ENCODE measurements around the gene RCOR1. TPM values are rescaled to one million over a fixed set of nuclear protein-coding genes. Genes with fewer than 3 reads are reported as not detected.

Gene RCOR1
- total and polyA plus RNA-seq, 4 donors = 13.7 to 19.1 (median 16.9) TPM

DNA sequence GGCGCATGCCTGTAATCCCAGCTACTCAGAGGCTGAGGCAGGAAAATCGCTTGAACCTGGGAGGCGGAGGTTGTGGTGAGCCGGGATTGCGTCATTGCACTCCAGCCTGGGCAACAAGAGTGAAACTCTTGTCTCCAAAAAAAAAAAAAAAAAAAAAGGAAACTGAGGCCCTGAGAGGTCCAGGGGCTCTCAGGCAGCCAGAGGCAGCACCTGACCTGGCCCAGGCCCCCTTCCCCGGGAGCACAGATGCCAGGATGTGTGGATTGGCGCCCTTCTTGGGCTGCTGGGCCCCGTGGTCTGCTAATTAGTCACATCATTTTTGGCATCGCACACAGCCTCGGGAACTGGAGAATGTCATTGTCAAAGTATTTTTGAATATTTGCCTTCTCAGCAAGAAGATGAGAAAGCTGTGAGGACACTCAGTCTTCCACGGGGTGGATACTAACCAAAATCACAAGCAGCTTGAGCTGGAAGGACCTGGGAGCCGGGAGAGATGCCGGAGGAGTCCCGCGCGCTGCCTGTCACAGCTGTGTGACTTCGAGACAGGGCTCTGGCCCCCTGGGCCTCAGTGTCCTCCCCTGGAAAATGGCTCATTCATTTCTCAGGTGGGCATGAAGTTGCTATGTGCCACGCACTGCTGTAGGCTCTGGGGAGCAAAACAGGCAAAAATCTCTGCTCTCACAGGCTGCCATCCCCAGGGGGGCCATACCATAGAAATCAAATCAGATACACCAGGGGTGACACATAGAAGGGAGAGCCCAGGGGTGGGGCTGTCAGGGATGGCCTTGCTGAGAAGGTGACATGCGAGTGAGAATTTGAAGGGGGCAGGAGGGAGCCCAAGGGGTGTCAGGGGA is 12.5 kb upstream of the RCOR1 start:
- H3K4me3 ChIP-seq (ENCODE audit: low read depth, low read length) = no peak overlapping the region
- H3K27me3 ChIP-seq (ENCODE audit: control insufficient read depth, insufficient read depth, low read length) = no peaks in the 10 kb centered on the region
- DNase-seq (ENCODE audit: low read depth in 4 of 6, low spot score in 6 of 6) = no peak
- WGBS (ENCODE audit: insufficient coverage) = 75% methylated on average over 15 of the region's 19 CpGs
- H3K36me3 ChIP-seq (ENCODE audit: control insufficient read depth, insufficient read depth, low read length) = no peaks in the 10 kb centered on the region
- no peak overlapping the region for H3K27ac ChIP-seq (ENCODE audit: low read depth, low read length)
- no peaks in the 10 kb centered on the region for H3K9me3 ChIP-seq (ENCODE audit: control insufficient read depth, insufficient read depth, low read length)
- no peaks in the 10 kb centered on the region for H3K4me1 ChIP-seq (ENCODE audit: control insufficient read depth, insufficient read depth, low read length)

DNA sequence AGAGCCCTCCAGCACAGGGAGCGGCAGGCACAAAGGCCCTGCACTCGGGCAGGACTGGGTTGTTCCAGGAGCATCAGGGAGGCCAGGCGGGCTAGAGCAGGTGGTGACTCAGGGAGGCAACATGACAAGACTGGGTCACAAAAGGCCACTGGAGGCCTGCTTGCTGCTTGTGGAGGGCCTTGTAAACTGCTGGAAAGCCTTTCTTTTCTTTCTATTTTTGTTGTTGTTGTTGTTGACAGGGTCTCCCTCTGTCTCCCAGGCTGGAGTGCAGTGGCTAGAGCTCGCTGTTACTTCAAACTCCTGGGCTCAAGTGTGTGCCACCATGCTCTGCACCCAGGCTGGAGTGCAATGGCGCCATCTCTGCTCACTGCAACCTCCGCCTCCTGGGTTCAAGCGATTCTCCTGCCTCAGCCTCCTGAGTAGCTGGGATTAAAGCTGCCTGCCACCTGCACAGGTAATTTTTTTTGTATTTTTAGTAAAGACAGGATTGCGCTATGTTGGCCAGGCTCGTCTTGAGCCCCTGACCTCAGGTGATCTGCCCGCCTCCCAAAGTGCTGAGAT is 11.8 kb upstream of the RCOR1 start:
- H3K27ac ChIP-seq (ENCODE audit: low read depth, low read length) = no peak overlapping the region

DNA sequence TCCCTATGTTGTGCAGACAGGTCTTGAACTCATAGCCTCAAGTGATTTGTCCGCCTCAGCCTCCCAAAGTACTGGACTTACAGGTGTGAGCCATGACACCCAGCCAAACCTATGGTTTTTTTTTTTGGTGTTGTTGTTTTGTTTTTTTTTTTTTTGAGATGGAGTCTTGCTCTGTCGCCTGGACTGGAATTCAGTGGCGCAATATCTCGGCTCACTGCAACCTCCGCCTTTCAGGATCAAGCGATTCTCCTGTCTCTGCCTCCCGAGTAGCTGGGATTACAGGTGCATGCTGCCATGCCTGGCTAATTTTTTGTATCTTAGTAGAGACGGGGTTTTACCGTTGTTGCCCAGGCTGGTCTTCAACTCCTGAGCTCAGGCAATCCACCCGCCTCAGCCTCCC is 11.3 kb upstream of the RCOR1 start:
- Histone ChIP-seq H3K4me3 (ENCODE audit: low read depth, low read length) (no peak overlapping the region), H3K9me3 (ENCODE audit: control insufficient read depth, insufficient read depth, low read length) (no peaks in the 10 kb centered on the region), H3K27me3 (ENCODE audit: control insufficient read depth, insufficient read depth, low read length) (no peaks in the 10 kb centered on the region), H3K27ac (ENCODE audit: low read depth, low read length) (no peak overlapping the region), H3K4me1 (ENCODE audit: control insufficient read depth, insufficient read depth, low read length) (no peaks in the 10 kb centered on the region), H3K36me3 (ENCODE audit: control insufficient read depth, insufficient read depth, low read length) (no peaks in the 10 kb centered on the region)
- DNase-seq (ENCODE audit: low read depth in 4 of 6, low spot score in 6 of 6) = no peak
- 89% methylated on average over 9 of the region's 10 CpGs for WGBS (ENCODE audit: insufficient coverage)

More for the DNA sequence above, 11.8 kb upstream of the RCOR1 start:
- no peak for DNase-seq (ENCODE audit: low read depth in 4 of 6, low spot score in 6 of 6)
- Histone ChIP-seq H3K9me3 (ENCODE audit: control insufficient read depth, insufficient read depth, low read length) (no peaks in the 10 kb centered on the region), H3K4me1 (ENCODE audit: control insufficient read depth, insufficient read depth, low read length) (no peaks in the 10 kb centered on the region), H3K4me3 (ENCODE audit: low read depth, low read length) (no peak overlapping the region), H3K36me3 (ENCODE audit: control insufficient read depth, insufficient read depth, low read length) (no peaks in the 10 kb centered on the region), H3K27me3 (ENCODE audit: control insufficient read depth, insufficient read depth, low read length) (no peaks in the 10 kb centered on the region)
- 89% methylated on average over 10 of the region's 10 CpGs for WGBS (ENCODE audit: insufficient coverage)

DNA sequence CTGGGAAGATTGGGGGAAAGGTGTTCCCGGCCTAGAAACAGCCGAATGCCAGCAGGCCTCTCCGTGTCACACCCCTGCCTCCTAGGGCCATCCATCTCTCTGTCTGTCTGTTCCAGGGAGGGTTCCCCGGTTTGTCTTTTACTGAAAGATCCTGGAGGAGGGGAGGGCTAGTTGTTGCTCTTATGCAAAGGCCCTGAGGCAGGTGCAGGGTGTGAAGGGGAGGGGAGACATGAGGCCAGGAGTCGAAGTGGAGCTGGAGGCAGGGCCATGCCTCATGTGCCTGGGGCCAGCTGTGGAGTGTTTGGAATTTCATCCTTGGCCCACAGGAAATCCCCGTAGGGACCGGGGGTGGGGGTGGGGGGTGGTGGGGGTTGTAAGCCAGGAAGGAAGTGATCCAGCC is 8.7 kb upstream of the RCOR1 start:
- no peaks in the 10 kb centered on the region for H3K27me3 ChIP-seq (ENCODE audit: control insufficient read depth, insufficient read depth, low read length)
- no peaks in the 10 kb centered on the region for H3K4me1 ChIP-seq (ENCODE audit: control insufficient read depth, insufficient read depth, low read length)
- no peak overlapping the region for H3K27ac ChIP-seq (ENCODE audit: low read depth, low read length)
- no peaks in the 10 kb centered on the region for H3K36me3 ChIP-seq (ENCODE audit: control insufficient read depth, insufficient read depth, low read length)
- H3K9me3 ChIP-seq (ENCODE audit: control insufficient read depth, insufficient read depth, low read length) = no peaks in the 10 kb centered on the region
- WGBS (ENCODE audit: insufficient coverage) = 83% methylated on average over 5 of the region's 7 CpGs
- H3K4me3 ChIP-seq (ENCODE audit: low read depth, low read length) = no peak overlapping the region
- no peak for DNase-seq (ENCODE audit: low read depth in 4 of 6, low spot score in 6 of 6)

DNA sequence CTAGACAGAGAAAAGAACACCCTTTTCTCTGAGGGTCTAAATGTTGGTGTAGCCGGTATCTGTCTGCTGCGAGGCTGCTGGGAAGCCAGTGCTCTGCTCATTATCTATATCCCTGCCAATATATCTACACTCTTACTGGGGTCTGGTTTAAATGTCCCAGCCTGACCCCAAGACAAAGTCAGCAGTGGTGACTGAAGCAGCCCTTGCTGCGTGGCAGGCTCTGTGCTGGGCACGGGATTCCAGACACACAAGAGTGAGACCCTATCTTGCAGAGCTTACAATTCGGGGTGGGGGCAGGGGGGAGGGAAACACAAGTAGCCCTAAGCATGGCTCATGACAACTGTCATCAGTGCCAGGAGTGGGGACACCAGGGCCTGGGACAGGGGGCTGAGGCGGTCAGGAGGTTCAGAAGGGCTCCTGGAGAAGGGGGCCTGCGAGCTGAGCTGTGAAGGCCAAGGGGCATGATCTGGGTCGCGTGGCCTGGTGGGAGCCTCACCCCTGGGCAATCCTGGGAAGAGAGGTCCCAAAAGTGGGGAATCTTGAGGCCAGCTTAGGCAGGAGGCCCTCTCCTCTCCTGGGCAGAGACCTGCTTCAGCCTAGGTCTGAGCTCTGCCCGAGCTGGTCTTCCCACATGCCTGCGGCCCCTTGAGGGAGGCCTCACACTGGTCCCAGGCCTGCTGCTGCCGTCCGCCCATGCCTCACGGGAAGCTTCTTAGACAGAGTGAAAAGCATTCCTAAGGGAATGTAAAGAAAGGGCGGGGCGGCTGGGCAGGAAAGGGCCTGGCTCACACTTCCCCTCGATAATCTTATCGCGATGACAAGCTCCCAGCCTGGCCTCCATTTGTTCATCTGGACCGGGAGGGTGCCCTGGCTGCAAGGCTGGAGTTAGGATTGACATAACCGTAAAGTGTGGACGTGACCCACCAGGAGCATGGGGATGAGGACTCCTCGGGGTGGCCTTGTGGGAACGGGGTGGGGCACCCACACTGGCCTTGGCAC is 7.3 kb upstream of the RCOR1 start:
- Histone ChIP-seq H3K36me3 (ENCODE audit: control insufficient read depth, insufficient read depth, low read length) (no peaks in the 10 kb centered on the region), H3K27ac (ENCODE audit: low read depth, low read length) (no peak overlapping the region), H3K9me3 (ENCODE audit: control insufficient read depth, insufficient read depth, low read length) (no peaks in the 10 kb centered on the region), H3K4me3 (ENCODE audit: low read depth, low read length) (no peak overlapping the region), H3K4me1 (ENCODE audit: control insufficient read depth, insufficient read depth, low read length) (no peaks in the 10 kb centered on the region), H3K27me3 (ENCODE audit: control insufficient read depth, insufficient read depth, low read length) (no peaks in the 10 kb centered on the region)
- DNase-seq (ENCODE audit: low read depth in 4 of 6, low spot score in 6 of 6) = no peak
- WGBS (ENCODE audit: insufficient coverage) = 62% methylated on average over 24 of the region's 24 CpGs

DNA sequence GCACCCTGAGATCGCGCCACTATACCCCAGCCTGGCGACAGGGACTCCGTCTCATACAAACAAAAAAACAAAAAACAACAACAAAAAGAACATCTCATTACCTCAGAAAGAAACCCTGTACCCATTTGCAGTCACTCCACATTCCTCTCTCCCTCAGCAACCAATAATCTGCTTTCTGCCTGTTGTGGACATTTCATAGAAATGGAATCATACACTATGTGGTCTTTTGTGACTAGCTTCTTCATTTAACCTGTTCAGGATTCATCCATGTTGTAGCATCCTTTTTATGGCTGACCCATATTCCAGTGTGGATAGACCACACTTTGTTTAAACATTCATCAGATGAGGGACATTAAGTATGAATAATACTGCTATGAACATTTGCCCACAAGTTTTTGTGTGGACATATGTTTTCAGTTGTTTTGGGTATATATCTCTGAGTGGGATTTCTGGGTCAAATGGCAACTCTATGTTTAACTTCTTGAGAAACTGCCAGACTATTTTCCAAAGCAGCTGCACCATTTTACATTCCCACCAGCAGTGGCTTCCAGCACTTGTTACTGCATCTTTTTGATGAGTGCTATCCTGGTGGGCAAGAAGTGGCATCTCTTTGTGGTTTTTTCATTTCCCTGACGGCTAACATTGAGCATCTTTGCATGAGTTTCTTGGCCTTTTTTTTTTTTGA is 5.9 kb upstream of the RCOR1 start:
- Histone ChIP-seq H3K27me3 (ENCODE audit: control insufficient read depth, insufficient read depth, low read length) (no peaks in the 10 kb centered on the region), H3K4me3 (ENCODE audit: low read depth, low read length) (no peak overlapping the region), H3K36me3 (ENCODE audit: control insufficient read depth, insufficient read depth, low read length) (no peaks in the 10 kb centered on the region), H3K9me3 (ENCODE audit: control insufficient read depth, insufficient read depth, low read length) (no peaks in the 10 kb centered on the region), H3K4me1 (ENCODE audit: control insufficient read depth, insufficient read depth, low read length) (peaks cover 11% of the 10 kb centered on the region), H3K27ac (ENCODE audit: low read depth, low read length) (no peak overlapping the region)
- no peak for DNase-seq (ENCODE audit: low read depth in 4 of 6, low spot score in 6 of 6)
- WGBS (ENCODE audit: insufficient coverage) = 88% methylated on average over 4 of the region's 5 CpGs

DNA sequence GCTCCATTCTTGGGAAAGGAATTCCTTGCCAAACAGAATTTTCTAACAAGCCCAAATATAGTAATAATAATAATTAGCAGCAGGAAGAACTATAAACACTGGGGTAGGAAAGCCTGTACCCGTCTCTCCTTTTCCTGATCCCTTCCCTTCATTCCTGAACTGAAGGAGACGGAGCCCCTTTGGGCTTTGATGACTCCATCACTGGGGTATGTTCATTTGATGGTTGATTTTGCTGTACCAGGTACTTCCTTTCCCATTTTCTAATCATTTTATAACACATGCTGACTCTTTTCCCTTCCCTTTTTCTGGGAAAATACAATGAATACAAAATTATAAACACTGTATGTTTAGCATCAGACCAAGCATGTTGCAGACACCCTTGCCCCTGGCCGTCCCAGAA is 3.6 kb upstream of the RCOR1 start:
- DNase-seq (ENCODE audit: low read depth in 4 of 6, low spot score in 6 of 6) = no peak
- Histone ChIP-seq H3K4me1 (ENCODE audit: control insufficient read depth, insufficient read depth, low read length) (peaks cover 16% of the 10 kb centered on the region), H3K4me3 (ENCODE audit: low read depth, low read length) (no peak overlapping the region), H3K36me3 (ENCODE audit: control insufficient read depth, insufficient read depth, low read length) (no peaks in the 10 kb centered on the region), H3K9me3 (ENCODE audit: control insufficient read depth, insufficient read depth, low read length) (no peaks in the 10 kb centered on the region), H3K27me3 (ENCODE audit: control insufficient read depth, insufficient read depth, low read length) (no peaks in the 10 kb centered on the region), H3K27ac (ENCODE audit: low read depth, low read length) (no peak overlapping the region)
- no CpG with 5 or more reads among the region's 3 CpGs for WGBS (ENCODE audit: insufficient coverage)

DNA sequence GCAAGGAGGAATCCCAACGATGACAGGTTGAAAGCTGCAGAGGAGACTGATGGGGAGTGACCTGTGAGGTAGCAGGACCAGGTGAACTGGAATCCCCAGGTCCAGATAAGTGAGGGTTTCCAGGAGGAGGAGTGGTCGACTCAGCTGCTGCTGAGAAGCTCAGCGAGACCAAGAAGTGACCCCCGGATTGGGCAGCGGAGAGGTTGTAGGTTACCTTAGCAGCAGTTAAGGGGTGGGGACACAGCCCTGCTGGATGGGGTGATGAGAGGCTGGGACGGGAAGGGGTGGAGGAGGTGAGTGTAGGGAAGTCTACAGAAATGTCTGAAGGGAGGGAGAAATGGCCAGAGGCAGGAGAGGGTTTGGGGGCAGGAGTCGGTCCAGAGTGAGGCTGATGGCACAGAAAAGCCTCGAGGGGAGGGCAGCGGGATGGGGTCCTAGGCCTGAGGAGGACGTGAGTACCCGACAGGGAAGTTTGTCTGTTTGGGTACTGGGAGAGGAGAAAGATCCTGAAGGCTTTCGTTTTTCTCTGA is 2.6 kb upstream of the RCOR1 start:
- 77% methylated on average over 12 of the region's 12 CpGs for WGBS (ENCODE audit: insufficient coverage)
- H3K36me3 ChIP-seq (ENCODE audit: control insufficient read depth, insufficient read depth, low read length) = no peaks in the 10 kb centered on the region
- no peak overlapping the region for H3K4me3 ChIP-seq (ENCODE audit: low read depth, low read length)
- no peak overlapping the region for H3K27ac ChIP-seq (ENCODE audit: low read depth, low read length)
- no peaks in the 10 kb centered on the region for H3K27me3 ChIP-seq (ENCODE audit: control insufficient read depth, insufficient read depth, low read length)
- peaks cover 16% of the 10 kb centered on the region for H3K4me1 ChIP-seq (ENCODE audit: control insufficient read depth, insufficient read depth, low read length)
- no peak for DNase-seq (ENCODE audit: low read depth in 4 of 6, low spot score in 6 of 6)
- H3K9me3 ChIP-seq (ENCODE audit: control insufficient read depth, insufficient read depth, low read length) = no peaks in the 10 kb centered on the region

DNA sequence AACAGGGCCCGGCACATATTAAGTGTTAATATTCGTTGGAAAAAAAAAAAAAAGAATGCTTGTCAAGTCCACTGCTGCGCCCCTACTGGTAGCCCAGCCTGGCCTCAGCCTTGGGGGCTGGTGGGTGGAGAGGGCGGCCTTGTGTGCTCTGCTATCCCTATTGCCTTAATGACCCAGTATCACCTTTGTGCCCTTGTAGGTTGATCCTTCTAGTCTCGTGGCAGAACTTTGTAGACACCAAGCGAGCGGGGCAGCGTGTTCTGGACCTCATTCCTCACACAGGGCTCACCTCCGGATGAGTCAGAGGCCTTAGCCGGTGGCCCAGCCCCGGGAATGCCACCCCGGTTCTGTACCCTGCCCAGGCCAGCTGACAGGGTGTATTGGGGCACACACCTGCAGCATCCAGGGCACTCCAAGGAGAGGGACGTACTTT is 1.8 kb upstream of the RCOR1 start:
- Histone ChIP-seq H3K4me3 (ENCODE audit: low read depth, low read length) (peak overlapping the region; percentile 74), H3K4me1 (ENCODE audit: control insufficient read depth, insufficient read depth, low read length) (peaks cover 21% of the 10 kb centered on the region), H3K36me3 (ENCODE audit: control insufficient read depth, insufficient read depth, low read length) (no peaks in the 10 kb centered on the region), H3K27ac (ENCODE audit: low read depth, low read length) (peak overlapping the region; percentile 92), H3K27me3 (ENCODE audit: control insufficient read depth, insufficient read depth, low read length) (no peaks in the 10 kb centered on the region), H3K9me3 (ENCODE audit: control insufficient read depth, insufficient read depth, low read length) (no peaks in the 10 kb centered on the region)
- DNase-seq (ENCODE audit: low read depth in 4 of 6, low spot score in 6 of 6) = peak in 2 of 6 donors; percentile 14 to 30
- WGBS (ENCODE audit: insufficient coverage) = 64% methylated on average over 12 of the region's 13 CpGs
